Transverse colon (tissue), 4 donors: Measurements from ENCODE around the gene OR8G1.

ENCODE experiments used
- EP300 ChIP-seq: sonication (generic); formaldehyde crosslinking; IDR thresholded peaks from one replicate; pipeline ENCODE4 v1.6.1; 2017; ENCODE audit warnings: antibody characterized with exemption, low read depth
- POLR2A ChIP-seq: fragments of 450-650 bp; IDR thresholded peaks from one replicate; pipeline ENCODE4 v1.6.1; 2016; ENCODE audit warnings: antibody characterized with exemption, mild to moderate bottlenecking, moderate library complexity
- POLR2AphosphoS5 ChIP-seq, 3 donors: sonication (generic); formaldehyde crosslinking; IDR thresholded peaks; one replicate each; pipeline ENCODE4 v1.6.1; 2016; ENCODE audit warnings: antibody characterized with exemption in 3 of 3
- TF ChIP-seq, protein P1 (sequence below), 5 experiments: fragments of 200-600 bp in 3 of 5; fragments of 450-650 bp in 2 of 5; sonication (generic) in 3 of 5; IDR thresholded peaks; 1 replicate in 2 of 5; 2 replicates in 3 of 5; pipeline ENCODE4 v1.5.1; 2016 to 2017; ENCODE audit warnings: antibody characterized with exemption in 5 of 5, inconsistent platforms in 3 of 5, mild to moderate bottlenecking in 2 of 5, moderate library complexity in 1 of 5

DNA sequence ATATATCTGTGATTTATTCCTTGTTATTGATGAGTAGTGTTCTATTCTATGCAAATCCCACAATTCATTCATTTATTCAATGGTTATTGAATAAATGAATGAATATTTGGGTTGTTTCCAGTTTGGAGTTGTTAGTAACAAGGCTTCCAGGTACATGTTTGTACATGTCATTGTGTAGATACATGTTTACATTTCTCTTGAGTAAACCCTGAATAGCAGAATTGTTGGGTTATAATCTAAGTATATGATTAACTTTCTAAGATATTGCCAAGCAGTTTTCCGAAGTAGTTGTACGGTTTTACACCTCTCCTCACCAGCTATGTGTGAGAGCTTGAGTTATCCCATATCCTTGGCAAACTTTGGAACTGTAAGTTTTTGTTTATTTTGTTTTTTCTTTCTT is 18.5 kb upstream of the OR8G1 start:
- TF ChIP-seq POLR2AphosphoS5 (IDR thresholded peaks at IDR 0.05) = no peak
- TF ChIP-seq, protein P1, sequence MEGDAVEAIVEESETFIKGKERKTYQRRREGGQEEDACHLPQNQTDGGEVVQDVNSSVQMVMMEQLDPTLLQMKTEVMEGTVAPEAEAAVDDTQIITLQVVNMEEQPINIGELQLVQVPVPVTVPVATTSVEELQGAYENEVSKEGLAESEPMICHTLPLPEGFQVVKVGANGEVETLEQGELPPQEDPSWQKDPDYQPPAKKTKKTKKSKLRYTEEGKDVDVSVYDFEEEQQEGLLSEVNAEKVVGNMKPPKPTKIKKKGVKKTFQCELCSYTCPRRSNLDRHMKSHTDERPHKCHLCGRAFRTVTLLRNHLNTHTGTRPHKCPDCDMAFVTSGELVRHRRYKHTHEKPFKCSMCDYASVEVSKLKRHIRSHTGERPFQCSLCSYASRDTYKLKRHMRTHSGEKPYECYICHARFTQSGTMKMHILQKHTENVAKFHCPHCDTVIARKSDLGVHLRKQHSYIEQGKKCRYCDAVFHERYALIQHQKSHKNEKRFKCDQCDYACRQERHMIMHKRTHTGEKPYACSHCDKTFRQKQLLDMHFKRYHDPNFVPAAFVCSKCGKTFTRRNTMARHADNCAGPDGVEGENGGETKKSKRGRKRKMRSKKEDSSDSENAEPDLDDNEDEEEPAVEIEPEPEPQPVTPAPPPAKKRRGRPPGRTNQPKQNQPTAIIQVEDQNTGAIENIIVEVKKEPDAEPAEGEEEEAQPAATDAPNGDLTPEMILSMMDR (IDR thresholded peaks at IDR 0.05) = no peak
- no peak for TF ChIP-seq POLR2A
- TF ChIP-seq EP300 = no peak
